K562 (cell line): ENCODE data around the gene IL25. TPM values are rescaled to one million over a fixed set of nuclear protein-coding genes. Genes with fewer than 3 reads are reported as not detected.

ENCODE experiments used
- BCLAF1 ChIP-seq, 2 experiments: fragments of 450-650 bp in 1 of 2; IDR thresholded peaks; 2 replicates each; pipeline ENCODE4 v1.6.1; 2011 to 2017; ENCODE audit warnings: low read depth in 2 of 2, antibody characterized with exemption in 1 of 2, borderline replicate concordance in 1 of 2, low read length in 1 of 2, mild to moderate bottlenecking in 1 of 2, mixed read lengths in 1 of 2; ENCODE audit not compliant: control insufficient read depth in 1 of 2
- JUNB ChIP-seq: fragments of 450-650 bp; formaldehyde crosslinking; conservative IDR thresholded peaks from 2 replicates; pipeline ENCODE4 v1.4.0; 2020; ENCODE audit warnings: mild to moderate bottlenecking
- NELFE ChIP-seq: IDR thresholded peaks from 2 replicates; pipeline ENCODE4 v1.6.1; 2011; ENCODE audit warnings: mild to moderate bottlenecking; ENCODE audit not compliant: insufficient read depth, insufficient read length
- PHB2 ChIP-seq: fragments of 450-650 bp; IDR thresholded peaks from 2 replicates; pipeline ENCODE4 v1.6.1; 2017; ENCODE audit warnings: low read depth
- PHTF2 ChIP-seq: fragments of 250-450 bp; sonication (Bioruptor Pico); IDR thresholded peaks from 2 replicates; pipeline ENCODE4 v1.5.0; 2021; ENCODE audit warnings: mild to moderate bottlenecking
- RBM34 ChIP-seq: fragments of 200-400 bp; formaldehyde crosslinking; IDR thresholded peaks from 2 replicates; pipeline ENCODE4 v1.6.1; 2018; ENCODE audit warnings: low read length, borderline replicate concordance; ENCODE audit not compliant: insufficient read depth
- ZNF124 ChIP-seq: sonication (generic); formaldehyde crosslinking; IDR thresholded peaks from 2 replicates; pipeline ENCODE4 v1.8.1; 2022; ENCODE audit warnings: missing genetic modification reagents
- polyA plus RNA-seq, 8 experiments: library from polyadenylated mRNA; depleted of rRNA in 4 of 8; stranded (reverse) in 5 of 8; unstranded in 3 of 8; fragments of >200 nt; fragmentation: Nextera tagmentation in 2 of 8; fragmentation: Illumina TruSeq in 1 of 8; extraction: Ambion mirVana in 2 of 8; extraction: Trizol in 1 of 8; gene quantifications; 2 replicates each; pipeline versions ENCODE4 v1.2.1 to v1.2.3, GENCODE V29; 2011 to 2014; ENCODE audit warnings: inconsistent platforms in 1 of 8, missing spikeins in 1 of 8
- total RNA-seq, 7 experiments: library from RNA; depleted of rRNA in 6 of 7; stranded (reverse); fragments of >200 nt in 6 of 7; fragmentation: Illumina TruSeq in 2 of 7; extraction: Trizol in 2 of 7; gene quantifications; 2 replicates each; pipeline versions ENCODE4 v1.2.1 to v1.2.3, GENCODE V29; 2011 to 2021; ENCODE audit warnings: low replicate concordance in 1 of 7
- TF ChIP-seq, protein P1 (sequence below): fragments of 450-650 bp; IDR thresholded peaks from one replicate; pipeline ENCODE4 v1.6.1; 2018; ENCODE audit warnings: mild to moderate bottlenecking, moderate library complexity; ENCODE audit not compliant: partially characterized antibody

The IL25 gene
- total and polyA plus RNA-seq, 9 of the 15 experiments (the other 6 are each of a cell fraction or from before 2014, with no cell fraction given) = not detected

GRCh38 chr14:23407516-23408306, 35.1 kb downstream of the IL25 start, which contains the start of gene MYH6 (continued):
- TF ChIP-seq BCLAF1 (IDR thresholded peaks at IDR 0.05; ENCODE audit: borderline replicate concordance in 1 of 2, control insufficient read depth in 1 of 2, low read depth in 2 of 2, low read length in 1 of 2) = no peak
- TF ChIP-seq, protein P1, sequence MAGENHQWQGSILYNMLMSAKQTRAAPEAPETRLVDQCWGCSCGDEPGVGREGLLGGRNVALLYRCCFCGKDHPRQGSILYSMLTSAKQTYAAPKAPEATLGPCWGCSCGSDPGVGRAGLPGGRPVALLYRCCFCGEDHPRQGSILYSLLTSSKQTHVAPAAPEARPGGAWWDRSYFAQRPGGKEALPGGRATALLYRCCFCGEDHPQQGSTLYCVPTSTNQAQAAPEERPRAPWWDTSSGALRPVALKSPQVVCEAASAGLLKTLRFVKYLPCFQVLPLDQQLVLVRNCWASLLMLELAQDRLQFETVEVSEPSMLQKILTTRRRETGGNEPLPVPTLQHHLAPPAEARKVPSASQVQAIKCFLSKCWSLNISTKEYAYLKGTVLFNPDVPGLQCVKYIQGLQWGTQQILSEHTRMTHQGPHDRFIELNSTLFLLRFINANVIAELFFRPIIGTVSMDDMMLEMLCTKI = no peak
- TF ChIP-seq PHB2 = no peak
- no peak for TF ChIP-seq ZNF124 (CRISPR knock-in tag)
- TF ChIP-seq NELFE = no peak
- TF ChIP-seq RBM34 = no peak
- TF ChIP-seq PHTF2 = no peak
- no peak for TF ChIP-seq JUNB
